IMR-90 (cell line): ENCODE results near the gene ATP2B2.

Experiments used
- CEBPB ChIP-seq: IDR thresholded peaks from 2 replicates; pipeline ENCODE4 v1.6.1; 2012; ENCODE audit warnings: low read depth, low read length, improper control_type of control experiment
- POLR2A ChIP-seq: IDR thresholded peaks from 2 replicates; pipeline ENCODE4 v1.6.1; 2012; ENCODE audit warnings: mild to moderate bottlenecking, low read depth, low read length
- RFX5 ChIP-seq: IDR thresholded peaks from 2 replicates; pipeline ENCODE4 v1.8.0; 2012; ENCODE audit warnings: low read depth, mild to moderate bottlenecking, low read length, moderate library complexity

GRCh38 chr3:10390641-10391373 is 114.6 kb downstream of the ATP2B2 start:
- no peak for TF ChIP-seq POLR2A
- TF ChIP-seq CEBPB: no peak
- TF ChIP-seq RFX5: no peak
